GM19455 (cell line): ENCODE data around the gene UNC50.
"Not testable (repeated sequence)": the region's sequence is repeated elsewhere in the genome, so short reads cannot be mapped to it uniquely, and the experiment has no call there.

Experiments used
- ATAC-seq: cut with Tn5 transposase; IDR thresholded peaks from one replicate; pipeline ENCODE4 v1.9.1; 2021; ENCODE audit not compliant: unreplicated experiment

UNC50 gene

DNA sequence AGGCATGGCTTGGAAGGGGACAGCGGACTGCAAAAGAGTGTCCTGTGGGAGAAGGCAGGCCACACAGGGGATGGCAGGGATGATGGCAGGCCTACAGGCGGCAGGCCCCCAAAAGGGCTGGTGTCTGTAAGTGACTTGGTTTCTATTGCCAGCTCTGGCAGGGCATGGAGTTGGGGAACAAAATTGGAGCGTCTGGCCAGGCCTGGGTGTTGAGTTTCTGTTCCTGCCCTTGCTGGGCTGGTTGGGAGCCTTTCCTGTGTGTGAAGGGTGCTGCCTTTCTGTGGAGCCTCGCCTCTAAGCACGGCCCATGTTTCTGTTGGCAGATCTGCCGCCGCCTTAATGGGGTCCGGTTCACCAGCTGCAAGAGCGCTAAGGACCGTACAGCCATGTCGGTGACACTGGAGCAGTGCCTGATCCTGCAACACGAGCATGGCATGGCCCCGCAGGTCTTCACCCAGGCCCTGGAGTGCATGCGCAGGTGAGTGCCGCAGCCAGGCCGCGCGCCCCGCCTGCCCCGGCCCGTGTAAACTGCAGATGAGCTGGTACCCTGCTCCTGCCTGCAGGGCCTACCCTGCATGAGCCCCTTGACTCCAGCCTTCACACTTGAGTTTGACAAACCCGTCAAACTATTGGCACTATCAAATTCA lies 31.6 kb upstream of the UNC50 start:
- ATAC-seq, result no peak

GRCh38 chr2:98577313-98577712 lies 31.1 kb upstream of the UNC50 start:
- ATAC-seq, result no peak

- ATAC-seq, result no peak
Observed at GRCh38 chr2:98578231-98578630, 30.2 kb upstream of the UNC50 start.

GRCh38 chr2:98579926-98580325 lies 28.5 kb upstream of the UNC50 start:
- ATAC-seq, result no peak

- no peak for ATAC-seq
Observed at GRCh38 chr2:98580656-98581284, 27.6 kb upstream of the UNC50 start.

- no peak for ATAC-seq
Observed at GRCh38 chr2:98582523-98582922, 25.9 kb upstream of the UNC50 start.

DNA sequence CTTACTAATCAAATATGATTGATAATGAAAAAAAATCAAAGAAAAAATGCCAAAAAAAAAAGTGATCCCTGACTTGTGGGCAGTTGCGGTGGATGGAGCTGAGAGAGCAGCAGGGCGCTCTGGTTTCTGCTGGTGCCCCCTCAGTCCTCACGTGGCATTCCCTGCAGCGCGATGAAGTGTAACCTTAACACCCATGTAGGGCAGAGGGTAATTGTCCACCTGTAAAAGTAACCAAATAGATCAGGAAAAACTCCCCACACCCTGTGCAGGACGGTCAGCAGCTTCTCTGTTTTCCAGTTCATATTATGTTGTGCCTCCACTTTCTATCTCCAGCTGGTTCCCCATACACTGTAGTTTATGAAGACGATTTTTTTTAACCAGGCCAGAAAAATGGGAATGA lies 25.1 kb upstream of the UNC50 start:
- no peak for ATAC-seq

DNA sequence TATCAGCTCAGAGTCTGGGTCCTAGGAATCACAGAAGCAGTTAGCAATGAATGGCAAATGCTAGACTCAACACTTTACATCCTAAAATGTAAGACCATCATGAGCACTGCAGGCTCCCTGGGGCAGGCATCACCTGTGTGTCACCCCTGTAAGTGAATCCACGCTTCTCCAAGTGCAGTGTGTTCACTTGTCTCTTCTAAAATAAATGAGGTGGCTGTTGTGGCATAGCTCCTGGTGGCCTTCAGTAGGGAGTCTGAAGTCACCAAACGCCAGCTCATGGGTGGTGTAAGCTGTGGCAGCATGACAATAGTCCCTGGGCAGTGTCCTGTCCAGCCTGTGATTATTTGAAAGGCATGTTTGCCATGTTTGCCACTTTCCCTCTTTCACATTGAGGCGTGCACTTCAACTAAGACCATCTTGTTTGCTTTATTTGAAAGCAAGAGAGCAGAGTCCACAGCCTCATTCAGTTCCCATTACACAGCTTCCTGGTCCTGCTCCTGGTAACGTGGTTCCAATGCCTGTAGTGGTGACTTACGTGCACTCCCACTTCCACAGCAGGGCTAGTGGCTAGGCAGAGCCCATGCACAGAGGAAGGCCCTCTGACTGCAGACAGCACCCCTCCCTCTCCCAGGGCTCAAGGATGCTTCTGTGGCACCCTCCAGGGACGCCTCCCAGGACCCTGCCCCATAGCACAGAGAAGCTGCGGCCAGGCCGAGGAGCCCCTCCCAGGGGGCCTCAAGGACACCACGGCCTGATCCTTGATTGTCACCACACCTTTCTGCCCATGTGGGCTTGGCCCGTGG lies 24.4 kb upstream of the UNC50 start:
- no peak for ATAC-seq

DNA sequence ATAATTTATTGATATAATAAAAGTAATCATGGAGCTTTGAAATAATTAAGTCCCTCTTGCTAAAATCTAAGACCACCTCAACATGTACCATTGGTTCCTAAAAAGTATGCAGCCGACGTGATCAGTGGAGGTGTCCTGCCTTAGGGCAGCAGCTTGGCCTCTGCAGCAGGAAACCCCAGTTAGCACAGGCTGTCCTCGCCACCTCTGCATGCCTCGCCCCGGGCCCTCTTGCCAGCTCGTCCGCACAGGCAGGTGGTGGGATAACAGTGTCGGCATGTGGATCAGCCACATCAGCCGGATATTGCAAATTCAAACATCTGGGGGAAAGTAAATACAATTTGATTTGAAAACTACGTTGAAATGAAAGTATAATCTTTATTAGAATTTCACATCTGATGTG lies 23.0 kb upstream of the UNC50 start:
- ATAC-seq, result no peak

DNA sequence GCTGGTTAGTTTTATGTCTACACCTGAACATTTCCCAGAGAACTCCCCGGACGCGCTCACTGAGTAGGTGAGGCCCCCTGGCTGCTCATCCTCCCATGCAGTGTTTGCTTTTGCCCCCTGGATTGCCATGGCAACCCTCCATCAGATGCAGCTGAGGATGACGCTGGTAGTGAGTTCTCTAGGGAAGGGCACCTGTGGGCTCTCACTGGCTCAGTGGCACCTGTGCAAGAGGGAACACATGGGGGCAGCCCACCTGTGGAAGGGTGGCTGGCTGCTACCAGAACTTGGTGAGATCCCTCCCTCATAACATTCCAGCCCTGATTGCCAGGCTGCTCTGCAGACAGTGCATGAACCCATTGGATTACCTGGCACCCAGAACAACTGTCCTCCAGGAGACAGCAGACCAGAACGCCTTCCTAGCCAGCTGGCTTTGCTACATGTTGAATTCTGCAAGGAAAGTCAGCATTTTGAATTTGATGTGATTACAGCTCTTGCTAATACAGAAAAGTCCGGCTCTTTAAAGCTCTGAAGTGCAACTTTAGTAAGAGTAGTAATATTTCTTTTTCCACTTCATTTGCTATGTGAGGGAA lies 21.7 kb upstream of the UNC50 start:
- no peak for ATAC-seq

- ATAC-seq, result no peak
Observed at GRCh38 chr2:98588880-98589431, 19.4 kb upstream of the UNC50 start.

DNA sequence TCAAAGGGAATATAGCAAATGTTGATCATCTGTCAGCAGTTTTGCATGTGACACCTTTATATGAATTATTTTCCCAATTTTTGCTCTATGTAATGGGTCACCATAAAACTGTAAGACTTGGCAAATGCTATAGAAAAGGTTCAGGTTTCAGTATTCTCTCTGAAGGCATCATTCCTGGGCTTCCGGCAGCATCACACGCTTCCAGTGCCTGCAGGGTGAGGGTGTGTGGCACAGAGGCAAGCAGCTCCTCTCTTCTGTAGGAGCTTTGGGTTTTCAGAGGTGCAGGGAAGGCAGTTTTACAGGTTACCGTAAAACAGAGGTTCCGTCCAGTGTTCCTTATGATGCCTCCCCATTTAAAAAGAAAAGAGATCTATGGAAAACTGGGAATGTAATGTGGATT lies 18.9 kb upstream of the UNC50 start:
- no peak for ATAC-seq

DNA sequence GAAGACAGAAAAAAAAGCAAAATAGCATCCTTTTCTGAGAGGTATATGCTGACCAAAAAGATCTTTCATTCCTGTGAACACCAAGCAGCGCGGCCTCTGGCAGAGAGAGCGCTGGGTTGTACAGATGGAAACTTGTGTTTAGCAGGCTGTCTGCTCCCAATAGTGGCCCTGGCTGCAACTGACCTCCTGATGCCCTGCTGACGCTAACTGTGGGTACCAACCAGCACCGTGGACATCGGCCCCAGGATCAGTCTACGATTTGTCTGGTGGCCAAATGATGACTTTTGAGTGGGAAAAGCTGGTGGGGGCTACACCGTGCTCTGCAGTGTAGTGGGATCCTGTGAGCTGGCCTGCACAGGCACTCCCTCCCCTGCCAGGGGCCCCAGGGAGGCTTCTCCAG lies 15.8 kb upstream of the UNC50 start:
- no peak for ATAC-seq

DNA sequence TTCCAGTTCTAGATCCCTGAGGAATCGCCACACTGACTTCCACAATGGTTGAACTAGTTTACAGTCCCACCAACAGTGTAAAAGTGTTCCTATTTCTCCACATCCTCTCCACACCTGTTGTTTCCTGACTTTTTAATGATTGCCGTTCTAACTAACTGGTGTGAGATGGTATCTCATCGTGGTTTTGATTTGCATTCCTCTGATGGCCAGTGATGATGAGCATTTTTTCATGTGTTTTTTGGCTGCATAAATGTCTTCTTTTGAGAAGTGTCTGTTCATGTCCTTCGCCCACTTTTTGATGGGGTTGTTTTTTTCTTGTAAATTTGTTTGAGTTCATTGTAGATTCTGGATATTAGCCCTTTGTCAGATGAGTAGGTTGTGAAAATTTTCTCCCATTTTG lies 13.7 kb upstream of the UNC50 start:
- ATAC-seq, result not testable (repeated sequence)

GRCh38 chr2:98598781-98599428 lies 9.5 kb upstream of the UNC50 start:
- ATAC-seq, result no peak

GRCh38 chr2:98601532-98602132 lies 6.8 kb upstream of the UNC50 start:
- ATAC-seq, result no peak

- no peak for ATAC-seq
Observed at GRCh38 chr2:98604547-98604946, 3.8 kb upstream of the UNC50 start.

- ATAC-seq, result no peak
Observed at GRCh38 chr2:98605076-98605475, 3.3 kb upstream of the UNC50 start.

- ATAC-seq, result no peak
Observed at GRCh38 chr2:98606431-98606830, 2.0 kb upstream of the UNC50 start.

- no peak for ATAC-seq
Observed at GRCh38 chr2:98607104-98607503, 1.3 kb upstream of the UNC50 start.

DNA sequence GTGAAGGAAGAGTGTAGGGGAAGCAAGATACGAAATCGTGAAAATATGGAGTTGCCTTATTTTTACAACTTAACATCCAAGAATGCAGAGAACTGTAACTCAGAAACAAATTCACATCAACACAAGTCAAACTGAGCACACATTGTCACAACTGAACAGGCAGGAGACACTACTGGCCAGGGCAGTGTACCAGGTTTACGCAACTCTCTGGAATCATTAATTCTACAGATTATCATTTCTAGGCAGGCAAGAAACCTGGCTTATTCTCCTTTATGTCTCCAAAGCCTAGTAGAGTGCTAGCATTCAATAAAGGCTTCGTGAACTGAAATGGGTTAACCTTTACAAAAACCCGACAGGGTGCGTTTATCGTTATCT lies 661 bp upstream of the UNC50 start:
- ATAC-seq, result no peak
